GM12801 (cell line): Measurements from ENCODE around the gene NPDC1.

Experiments used
- CTCF ChIP-seq: IDR thresholded peaks from one replicate; pipeline ENCODE4 v1.5.1; 2011; ENCODE audit warnings: control low read depth; ENCODE audit not compliant: insufficient read length; ENCODE audit errors: extremely low read depth

The NPDC1 gene

GRCh38 chr9:137051145-137051724, 5.3 kb upstream of the NPDC1 start:
- TF ChIP-seq CTCF: no peak

GRCh38 chr9:137050570-137050969, 4.6 kb upstream of the NPDC1 start:
- TF ChIP-seq CTCF: no peak

- TF ChIP-seq CTCF: no peak
Measured at GRCh38 chr9:137049544-137050449, 3.8 kb upstream of the NPDC1 start.

GRCh38 chr9:137048655-137049543, 2.9 kb upstream of the NPDC1 start:
- TF ChIP-seq CTCF: no peak

- TF ChIP-seq CTCF: no peak
Measured at GRCh38 chr9:137045294-137046087, 486 bp downstream of the NPDC1 start.

GRCh38 chr9:137044502-137045177, 1.3 kb downstream of the NPDC1 start:
- no peak for TF ChIP-seq CTCF
